Sigmoid colon (tissue), 7 donors: Measurements from ENCODE around the gene NUBP2. TPM values are rescaled to one million over a fixed set of nuclear protein-coding genes. Genes with fewer than 3 reads are reported as not detected.

Experiments
- DNase-seq: peaks from one replicate; pipeline ENCODE4 v3.0.0-alpha.2; 2019
- H3K27ac ChIP-seq, 4 donors: fragments of 200-600 bp; sonication (generic); one replicate each; pipeline ENCODE4 v1.5.1; 2016 to 2019; ENCODE audit warnings: mild to moderate bottlenecking in 1 of 4
- H3K27me3 ChIP-seq, 3 donors: fragments of 200-600 bp; sonication (generic); one replicate each; pipeline ENCODE4 v1.5.1; 2019; ENCODE audit warnings: mild to moderate bottlenecking in 1 of 3
- H3K36me3 ChIP-seq, 4 donors: fragments of 200-600 bp; sonication (generic); one replicate each; pipeline ENCODE4 v1.5.1; 2016 to 2019
- H3K4me1 ChIP-seq, 4 donors: fragments of 200-600 bp; sonication (generic); one replicate each; pipeline ENCODE4 v1.5.1; 2017 to 2019
- H3K4me3 ChIP-seq, 4 donors: fragments of 200-600 bp; sonication (generic); one replicate each; pipeline ENCODE4 v1.5.1; 2017 to 2019; ENCODE audit warnings: mild to moderate bottlenecking in 2 of 4, moderate library complexity in 1 of 4
- H3K9me3 ChIP-seq, 4 donors: fragments of 200-600 bp in 3 of 4; sonication (generic) in 3 of 4; one replicate each; pipeline versions ENCODE4 v1.5.1 to v1.6.1; 2013 to 2019
- CTCF ChIP-seq, 4 experiments: fragments of 450-650 bp in 3 of 4; fragments of 200-600 bp in 1 of 4; IDR thresholded peaks; one replicate each; pipeline ENCODE4 v1.5.1; 2016 to 2019; ENCODE audit warnings: antibody characterized with exemption in 4 of 4, mild to moderate bottlenecking in 3 of 4, moderate library complexity in 2 of 4
- EP300 ChIP-seq, 4 donors: sonication (generic); formaldehyde crosslinking; IDR thresholded peaks; one replicate each; pipeline ENCODE4 v1.6.1; 2017; ENCODE audit warnings: antibody characterized with exemption in 4 of 4
- POLR2A ChIP-seq, 2 donors: fragments of 450-650 bp; IDR thresholded peaks; one replicate each; pipeline ENCODE4 v1.6.1; 2016; ENCODE audit warnings: antibody characterized with exemption in 2 of 2, mild to moderate bottlenecking in 2 of 2, moderate library complexity in 2 of 2
- POLR2AphosphoS5 ChIP-seq, 4 donors: sonication (generic); formaldehyde crosslinking; IDR thresholded peaks; one replicate each; pipeline ENCODE4 v1.6.1; 2017; ENCODE audit warnings: antibody characterized with exemption in 4 of 4
- WGBS, 2 donors: extraction: QIAGEN DNeasy Blood & Tissue Kit; methylation state at CpG; one replicate each; pipeline ENCODE4 v1.1.7; 2013; 5-methylcytosine and 5-hydroxymethylcytosine counted together
- intact Hi-C: fragments of 100-400 bp; cut with DNase I; formaldehyde crosslinking; loops from one replicate; pipeline ENCODE4 v1.15.1; 2023
- polyA plus RNA-seq, 3 donors: library from polyadenylated mRNA; stranded (reverse); fragments of 200-250 nt; gene quantifications; one replicate each; pipeline ENCODE4 v1.2.3, GENCODE V29; 2013
- total RNA-seq, 4 donors: library from RNA; depleted of rRNA; stranded (reverse); fragments of >200 nt; gene quantifications; one replicate each; pipeline ENCODE4 v1.1.0, GENCODE V29; 2016
- donor health status: healthy with polysubstance abuse.
- donor health status: Bipolar disorder and iron deficiency.
- donor health status: healthy.

Gene NUBP2
- total and polyA plus RNA-seq, 7 donors = 53.5 to 170 (median 77.8) TPM

GRCh38 chr16:1762196-1762878, 20.4 kb upstream of the NUBP2 start:
- no peaks in the 10 kb centered on the region for H3K9me3 ChIP-seq
- intact Hi-C loops = no loop called here
- peaks cover 40 to 91% (median 68%) of the 10 kb centered on the region in 4 donors for H3K36me3 ChIP-seq
- no peak for DNase-seq
- no peak overlapping the region for H3K4me3 ChIP-seq
- H3K27ac ChIP-seq = no peak overlapping the region
- H3K27me3 ChIP-seq = no peaks in the 10 kb centered on the region
- WGBS, 2 donors = 92 to 94% methylated on average over 30 of the region's 30 CpGs
- no peak for TF ChIP-seq EP300 (IDR thresholded peaks at IDR 0.05)
- TF ChIP-seq POLR2AphosphoS5 (IDR thresholded peaks at IDR 0.05) = no peak
- no peak for TF ChIP-seq CTCF (IDR thresholded peaks at IDR 0.05)
- TF ChIP-seq POLR2A (IDR thresholded peaks at IDR 0.05) = no peak
- no peaks in the 10 kb centered on the region for H3K4me1 ChIP-seq

- Histone ChIP-seq H3K27ac (no peak overlapping the region), H3K4me3 (no peak overlapping the region), H3K27me3 (no peaks in the 10 kb centered on the region), H3K36me3 (peaks cover 46 to 91% (median 71%) of the 10 kb centered on the region in 4 donors), H3K4me1 (no peaks in the 10 kb centered on the region), H3K9me3 (no peaks in the 10 kb centered on the region)
- intact Hi-C loops = no loop called here
- no peak for DNase-seq
- TF ChIP-seq EP300 (IDR thresholded peaks at IDR 0.05) (no peak), POLR2A (IDR thresholded peaks at IDR 0.05) (no peak), CTCF (IDR thresholded peaks at IDR 0.05) (no peak), POLR2AphosphoS5 (IDR thresholded peaks at IDR 0.05) (no peak)
- WGBS, 2 donors = 89 to 91% methylated on average over 24 of the region's 24 CpGs
Measured at GRCh38 chr16:1762879-1763520, 19.8 kb upstream of the NUBP2 start.

GRCh38 chr16:1763521-1764511, 18.9 kb upstream of the NUBP2 start:
- Histone ChIP-seq H3K4me1 (peaks cover 0 to 2% (median under 1%) of the 10 kb centered on the region in 4 donors), H3K27ac (peak overlapping the region in 1 of 4 donors; percentile 17), H3K36me3 (peaks cover 54 to 92% (median 75%) of the 10 kb centered on the region in 4 donors), H3K9me3 (no peaks in the 10 kb centered on the region), H3K27me3 (no peaks in the 10 kb centered on the region), H3K4me3 (no peak overlapping the region)
- intact Hi-C loops = no loop called here
- no peak for TF ChIP-seq POLR2A (IDR thresholded peaks at IDR 0.05)
- TF ChIP-seq CTCF (IDR thresholded peaks at IDR 0.05) = peak in 2 of 4 experiments; percentile 30 to 39
- 78 to 81% methylated on average over 81 of the region's 81 CpGs for WGBS, 2 donors
- no peak for DNase-seq

- 85 to 93% methylated on average over 21 of the region's 21 CpGs for WGBS, 2 donors
- Histone ChIP-seq H3K36me3 (peaks cover 55 to 90% (median 74%) of the 10 kb centered on the region in 4 donors), H3K27me3 (no peaks in the 10 kb centered on the region), H3K9me3 (no peaks in the 10 kb centered on the region), H3K27ac (no peak overlapping the region), H3K4me1 (peaks cover 0 to 13% (median 12%) of the 10 kb centered on the region in 4 donors), H3K4me3 (no peak overlapping the region)
- intact Hi-C loops = no loop called here
- TF ChIP-seq CTCF (IDR thresholded peaks at IDR 0.05) (no peak), EP300 (IDR thresholded peaks at IDR 0.05) (no peak), POLR2AphosphoS5 (IDR thresholded peaks at IDR 0.05) (no peak), POLR2A (IDR thresholded peaks at IDR 0.05) (no peak)
- no peak for DNase-seq
Measured at GRCh38 chr16:1764971-1765370, 17.8 kb upstream of the NUBP2 start.
